GM12801 (cell line): ENCODE results near the gene RFLNA.

ENCODE experiments used
- CTCF ChIP-seq: IDR thresholded peaks from one replicate; pipeline ENCODE4 v1.5.1; 2011; ENCODE audit warnings: control low read depth; ENCODE audit not compliant: insufficient read length; ENCODE audit errors: extremely low read depth

RFLNA gene

GRCh38 chr12:124311292-124312109 is 16.6 kb downstream of the RFLNA start:
- no peak for TF ChIP-seq CTCF

GRCh38 chr12:124312601-124313000 is 17.7 kb downstream of the RFLNA start:
- TF ChIP-seq CTCF, result no peak

- TF ChIP-seq CTCF, result no peak
These were observed 19.3 kb downstream of the RFLNA start for GRCh38 chr12:124314207-124314606.

GRCh38 chr12:124314766-124315165 is 19.9 kb downstream of the RFLNA start:
- TF ChIP-seq CTCF, result no peak

- TF ChIP-seq CTCF, result no peak
These were observed 20.6 kb downstream of the RFLNA start for GRCh38 chr12:124315372-124316044.

GRCh38 chr12:124316257-124316900 is 21.5 kb downstream of the RFLNA start:
- no peak for TF ChIP-seq CTCF

- TF ChIP-seq CTCF, result no peak
These were observed 22.5 kb downstream of the RFLNA start for GRCh38 chr12:124317400-124317799.
